ENCODE measurements around the gene CYP2B6.
"Not testable (repeated sequence)": the region's sequence is repeated elsewhere in the genome, so short reads cannot be mapped to it uniquely, and the experiment has no call there.

The CYP2B6 gene

DNA sequence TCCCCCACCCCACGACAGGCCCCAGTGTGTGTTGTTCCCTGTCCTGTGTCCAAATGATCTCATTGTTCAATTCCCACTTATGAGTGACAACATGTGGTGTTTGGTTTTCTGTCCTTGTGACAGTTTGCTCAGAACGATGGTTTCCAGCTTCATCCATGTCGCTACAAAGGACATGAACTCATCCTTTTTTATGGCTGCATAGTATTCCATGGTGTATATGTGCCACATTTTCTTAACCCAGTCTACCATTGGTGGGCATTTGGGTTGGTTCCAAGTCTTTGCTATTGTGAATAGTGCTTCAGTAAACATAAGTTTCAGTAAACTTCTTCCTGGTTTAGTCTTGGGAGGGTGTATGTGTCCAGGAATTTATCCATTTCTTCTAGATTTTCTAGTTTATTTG lies 26.7 kb upstream of the CYP2B6 start:
- H3K27ac ChIP-seq (ENCODE audit: low read depth, low read length); H3K4me3 ChIP-seq (ENCODE audit: low read depth in 1 of 2, low read length in 2 of 2); H3K36me3 ChIP-seq (ENCODE audit: insufficient read depth, low read length); H3K9me3 ChIP-seq (ENCODE audit: low read length); H3K4me1 ChIP-seq (ENCODE audit: insufficient read depth, low read length); H3K9ac ChIP-seq (ENCODE audit: low read length); H3K27me3 ChIP-seq (ENCODE audit: control insufficient read depth in 1 of 2, insufficient read depth in 2 of 2, low read length in 2 of 2): not testable (repeated sequence)

DNA sequence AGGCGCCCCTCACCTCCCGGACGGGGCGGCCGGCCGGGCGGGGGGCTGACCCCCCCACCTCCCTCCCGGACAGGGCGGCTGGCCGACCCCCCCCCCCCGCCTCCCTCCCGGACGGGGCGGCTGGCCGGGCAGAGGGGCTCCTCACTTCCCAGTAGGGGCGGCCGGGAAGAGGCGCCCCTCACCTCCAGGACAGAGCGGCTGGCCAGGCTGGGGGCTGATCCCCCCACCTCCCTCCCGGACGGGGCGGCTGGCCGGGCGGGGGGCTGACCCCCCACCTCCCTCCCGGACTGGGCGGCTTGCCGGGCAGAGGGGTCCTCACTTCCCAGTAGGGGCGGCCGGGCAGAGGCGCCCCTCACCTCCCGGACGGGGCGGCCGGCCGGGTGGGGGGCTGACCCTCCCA lies 25.7 kb upstream of the CYP2B6 start:
- not testable (repeated sequence) for H3K9me3 ChIP-seq (ENCODE audit: low read length); H3K36me3 ChIP-seq (ENCODE audit: insufficient read depth, low read length); H3K4me3 ChIP-seq (ENCODE audit: low read depth in 1 of 2, low read length in 2 of 2); H3K9ac ChIP-seq (ENCODE audit: low read length); H3K27ac ChIP-seq (ENCODE audit: low read depth, low read length); H3K4me1 ChIP-seq (ENCODE audit: insufficient read depth, low read length); H3K27me3 ChIP-seq (ENCODE audit: control insufficient read depth in 1 of 2, insufficient read depth in 2 of 2, low read length in 2 of 2)

- H3K27me3 ChIP-seq (ENCODE audit: control insufficient read depth in 1 of 2, insufficient read depth in 2 of 2, low read length in 2 of 2); H3K9ac ChIP-seq (ENCODE audit: low read length); H3K36me3 ChIP-seq (ENCODE audit: insufficient read depth, low read length); H3K4me3 ChIP-seq (ENCODE audit: low read depth in 1 of 2, low read length in 2 of 2); H3K27ac ChIP-seq (ENCODE audit: low read depth, low read length); H3K4me1 ChIP-seq (ENCODE audit: insufficient read depth, low read length); H3K9me3 ChIP-seq (ENCODE audit: low read length): not testable (repeated sequence)
Measured at GRCh38 chr19:40966591-40966990, 24.5 kb upstream of the CYP2B6 start.

GRCh38 chr19:40968065-40968464 lies 23.0 kb upstream of the CYP2B6 start:
- H3K36me3 ChIP-seq (ENCODE audit: insufficient read depth, low read length); H3K9me3 ChIP-seq (ENCODE audit: low read length); H3K27ac ChIP-seq (ENCODE audit: low read depth, low read length); H3K4me1 ChIP-seq (ENCODE audit: insufficient read depth, low read length); H3K27me3 ChIP-seq (ENCODE audit: control insufficient read depth in 1 of 2, insufficient read depth in 2 of 2, low read length in 2 of 2); H3K9ac ChIP-seq (ENCODE audit: low read length); H3K4me3 ChIP-seq (ENCODE audit: low read depth in 1 of 2, low read length in 2 of 2): not testable (repeated sequence)

DNA sequence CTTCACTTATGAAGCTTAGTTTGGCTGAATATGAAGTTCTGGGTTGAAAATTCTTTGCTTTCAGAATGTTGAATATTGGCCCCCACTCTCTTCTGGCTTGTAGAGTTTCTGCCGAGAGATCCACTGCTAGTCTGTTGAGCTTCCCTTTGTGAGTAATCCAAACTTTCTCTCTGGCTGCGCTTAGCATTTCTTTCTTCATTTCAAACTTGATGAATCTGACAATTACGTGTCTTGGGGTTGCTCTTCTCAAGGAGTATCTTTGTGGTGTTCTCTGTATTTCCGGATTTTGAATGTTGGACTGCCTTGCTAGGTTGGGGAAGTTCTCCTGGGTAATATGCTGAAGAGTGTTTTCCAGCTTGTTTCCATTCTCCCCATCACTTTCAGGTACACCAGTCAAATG lies 21.4 kb upstream of the CYP2B6 start:
- not testable (repeated sequence) for H3K4me1 ChIP-seq (ENCODE audit: insufficient read depth, low read length); H3K27ac ChIP-seq (ENCODE audit: low read depth, low read length); H3K4me3 ChIP-seq (ENCODE audit: low read depth in 1 of 2, low read length in 2 of 2); H3K36me3 ChIP-seq (ENCODE audit: insufficient read depth, low read length); H3K27me3 ChIP-seq (ENCODE audit: control insufficient read depth in 1 of 2, insufficient read depth in 2 of 2, low read length in 2 of 2); H3K9me3 ChIP-seq (ENCODE audit: low read length); H3K9ac ChIP-seq (ENCODE audit: low read length)

DNA sequence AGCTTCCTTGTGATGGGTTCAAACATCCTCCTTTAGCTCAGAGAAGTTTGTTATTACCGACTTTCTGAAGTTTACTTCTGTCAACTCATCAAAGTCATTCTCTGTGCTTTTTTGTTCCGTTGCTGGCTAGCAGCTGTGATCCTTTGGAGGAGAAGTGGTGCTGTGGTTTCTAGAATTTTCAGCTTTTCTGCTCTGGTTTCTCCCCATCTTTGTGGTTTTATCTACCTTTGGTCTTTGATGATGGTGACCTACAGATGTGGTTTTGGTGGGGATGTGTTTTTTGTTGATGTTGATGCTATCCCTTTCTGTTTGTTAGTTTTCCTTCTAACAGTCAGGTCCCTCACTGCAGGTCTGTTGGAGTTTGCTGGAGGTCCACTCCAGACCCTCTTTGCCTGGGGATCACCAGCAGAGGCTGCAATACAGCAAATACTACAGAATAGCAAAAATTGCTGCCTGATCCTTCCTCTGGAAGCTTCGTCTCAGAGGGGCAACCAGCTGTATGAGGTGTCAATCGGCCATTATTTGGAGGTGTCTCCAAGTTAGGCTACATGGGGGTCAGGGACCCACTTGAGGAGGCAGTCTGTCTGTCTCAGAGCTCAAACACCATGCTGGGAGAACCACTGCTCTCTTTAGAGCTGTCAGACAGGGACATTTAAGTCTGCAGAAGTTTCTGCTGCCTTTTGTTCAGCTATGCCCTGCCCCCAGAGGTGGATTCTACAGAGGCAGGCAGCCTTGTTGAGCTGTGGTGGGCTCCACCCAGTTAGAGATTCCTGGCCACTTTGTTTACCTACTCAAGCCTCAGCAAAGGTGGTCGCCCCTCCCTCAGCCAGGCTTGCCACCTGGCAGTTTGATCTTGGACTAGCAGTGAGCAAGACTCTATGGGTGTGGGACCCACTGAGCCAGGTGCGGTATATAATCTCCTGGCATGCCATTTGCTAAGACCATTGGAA lies 20.4 kb upstream of the CYP2B6 start:
- not testable (repeated sequence) for H3K4me1 ChIP-seq (ENCODE audit: insufficient read depth, low read length); H3K27ac ChIP-seq (ENCODE audit: low read depth, low read length); H3K27me3 ChIP-seq (ENCODE audit: control insufficient read depth in 1 of 2, insufficient read depth in 2 of 2, low read length in 2 of 2); H3K4me3 ChIP-seq (ENCODE audit: low read depth in 1 of 2, low read length in 2 of 2); H3K36me3 ChIP-seq (ENCODE audit: insufficient read depth, low read length); H3K9me3 ChIP-seq (ENCODE audit: low read length); H3K9ac ChIP-seq (ENCODE audit: low read length)

GRCh38 chr19:40974633-40975037 lies 16.4 kb upstream of the CYP2B6 start:
- no peaks in the 10 kb centered on the region for H3K4me1 ChIP-seq (ENCODE audit: insufficient read depth, low read length)
- H3K9me3 ChIP-seq (ENCODE audit: low read length): no peaks in the 10 kb centered on the region
- H3K4me3 ChIP-seq (ENCODE audit: low read depth in 1 of 2, low read length in 2 of 2): no peak overlapping the region
- peaks cover 0 to 5% of the 10 kb centered on the region in 2 donors for H3K27me3 ChIP-seq (ENCODE audit: control insufficient read depth in 1 of 2, insufficient read depth in 2 of 2, low read length in 2 of 2)
- no peaks in the 10 kb centered on the region for H3K36me3 ChIP-seq (ENCODE audit: insufficient read depth, low read length)
- no peak overlapping the region for H3K27ac ChIP-seq (ENCODE audit: low read depth, low read length)
- H3K9ac ChIP-seq (ENCODE audit: low read length): no peak overlapping the region

GRCh38 chr19:40976134-40976533 lies 14.9 kb upstream of the CYP2B6 start:
- Histone ChIP-seq H3K36me3 (ENCODE audit: insufficient read depth, low read length) (no peaks in the 10 kb centered on the region), H3K27me3 (ENCODE audit: control insufficient read depth in 1 of 2, insufficient read depth in 2 of 2, low read length in 2 of 2) (peaks cover 0 to 5% of the 10 kb centered on the region in 2 donors), H3K4me3 (ENCODE audit: low read depth in 1 of 2, low read length in 2 of 2) (no peak overlapping the region), H3K9me3 (ENCODE audit: low read length) (no peaks in the 10 kb centered on the region), H3K27ac (ENCODE audit: low read depth, low read length) (no peak overlapping the region), H3K9ac (ENCODE audit: low read length) (no peak overlapping the region), H3K4me1 (ENCODE audit: insufficient read depth, low read length) (no peaks in the 10 kb centered on the region)

DNA sequence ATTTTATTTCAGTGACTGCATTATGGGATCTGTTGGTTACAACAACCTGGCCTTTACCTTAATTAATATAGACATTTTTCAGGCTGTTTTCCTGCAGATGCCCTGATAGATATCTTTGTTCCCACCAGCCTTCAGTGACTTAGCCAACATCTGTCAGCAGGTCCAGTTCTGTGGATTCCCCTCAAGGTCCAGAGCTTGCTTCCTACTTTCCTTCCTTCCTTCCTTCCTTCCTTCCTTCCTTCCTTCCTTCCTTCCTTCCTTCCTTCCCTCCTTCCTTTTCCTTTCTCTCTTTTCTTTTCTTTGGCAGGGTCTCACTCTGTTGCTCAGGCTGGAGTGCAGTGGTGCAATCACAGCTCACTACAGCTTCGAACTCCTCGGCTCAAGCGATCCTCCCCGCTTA lies 14.4 kb upstream of the CYP2B6 start:
- Histone ChIP-seq H3K36me3 (ENCODE audit: insufficient read depth, low read length) (no peaks in the 10 kb centered on the region), H3K27me3 (ENCODE audit: control insufficient read depth in 1 of 2, insufficient read depth in 2 of 2, low read length in 2 of 2) (peaks cover 0 to 5% of the 10 kb centered on the region in 2 donors), H3K4me3 (ENCODE audit: low read depth in 1 of 2, low read length in 2 of 2) (no peak overlapping the region)

DNA sequence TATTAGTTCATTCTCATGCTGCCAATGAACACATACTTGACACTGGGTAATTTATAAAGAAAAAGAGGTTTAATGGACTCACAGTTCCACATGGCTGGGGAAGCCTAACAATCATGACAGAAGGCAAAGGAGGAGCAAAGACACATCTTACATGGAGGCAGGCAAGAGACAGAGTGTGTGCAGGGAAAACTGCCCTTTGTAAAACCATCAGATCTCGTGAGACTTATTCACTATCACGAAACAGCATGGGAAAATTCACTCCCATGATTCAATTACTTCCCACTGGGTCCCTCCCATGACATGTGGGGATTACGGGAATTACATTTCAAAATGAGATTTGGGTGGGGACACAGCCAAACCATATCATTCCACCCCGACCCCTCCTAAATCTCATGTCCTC lies 11.3 kb upstream of the CYP2B6 start:
- not testable (repeated sequence) for H3K4me3 ChIP-seq (ENCODE audit: low read depth in 1 of 2, low read length in 2 of 2); H3K36me3 ChIP-seq (ENCODE audit: insufficient read depth, low read length); H3K9ac ChIP-seq (ENCODE audit: low read length); H3K27ac ChIP-seq (ENCODE audit: low read depth, low read length); H3K27me3 ChIP-seq (ENCODE audit: control insufficient read depth in 1 of 2, insufficient read depth in 2 of 2, low read length in 2 of 2); H3K9me3 ChIP-seq (ENCODE audit: low read length); H3K4me1 ChIP-seq (ENCODE audit: insufficient read depth, low read length)

More for the DNA sequence above, 14.4 kb upstream of the CYP2B6 start:
- no peaks in the 10 kb centered on the region for H3K4me1 ChIP-seq (ENCODE audit: insufficient read depth, low read length)
- no peak overlapping the region for H3K9ac ChIP-seq (ENCODE audit: low read length)
- H3K27ac ChIP-seq (ENCODE audit: low read depth, low read length): no peak overlapping the region
- no peaks in the 10 kb centered on the region for H3K9me3 ChIP-seq (ENCODE audit: low read length)

DNA sequence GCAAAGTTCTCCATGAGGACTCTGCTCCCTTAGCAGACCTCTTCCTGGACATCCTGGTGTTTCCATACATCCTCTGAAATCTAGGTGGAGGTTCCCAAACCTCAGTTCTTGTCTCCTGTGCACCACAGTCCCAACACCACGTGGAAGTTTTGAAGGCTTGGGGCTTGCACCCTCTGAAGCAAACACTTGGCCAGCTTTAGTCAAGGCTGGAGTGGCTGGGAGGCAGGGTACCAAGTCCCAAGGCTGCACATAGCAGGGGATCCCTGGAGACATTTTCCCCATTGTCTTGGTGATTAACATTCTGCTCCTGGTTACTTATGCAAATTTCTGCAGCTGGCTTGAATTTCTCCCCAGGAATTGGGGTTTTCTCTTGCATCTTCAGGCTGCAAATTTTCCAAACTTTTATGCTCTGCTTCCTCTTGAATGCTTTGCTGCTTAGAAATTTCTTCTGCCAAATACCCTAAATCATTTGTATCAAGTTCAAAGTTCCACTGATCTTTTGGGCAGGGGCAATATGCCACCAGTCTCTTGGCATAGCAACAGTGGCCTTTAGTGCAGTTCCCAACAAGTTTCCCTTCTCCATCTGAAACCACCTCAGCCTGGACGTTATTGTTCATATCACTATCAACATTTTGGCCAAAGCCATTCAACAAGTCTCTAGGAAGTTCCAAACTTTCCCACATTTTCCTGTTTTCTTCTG lies 10.2 kb upstream of the CYP2B6 start:
- H3K4me1 ChIP-seq (ENCODE audit: insufficient read depth, low read length); H3K4me3 ChIP-seq (ENCODE audit: low read depth in 1 of 2, low read length in 2 of 2): not testable (repeated sequence)

DNA sequence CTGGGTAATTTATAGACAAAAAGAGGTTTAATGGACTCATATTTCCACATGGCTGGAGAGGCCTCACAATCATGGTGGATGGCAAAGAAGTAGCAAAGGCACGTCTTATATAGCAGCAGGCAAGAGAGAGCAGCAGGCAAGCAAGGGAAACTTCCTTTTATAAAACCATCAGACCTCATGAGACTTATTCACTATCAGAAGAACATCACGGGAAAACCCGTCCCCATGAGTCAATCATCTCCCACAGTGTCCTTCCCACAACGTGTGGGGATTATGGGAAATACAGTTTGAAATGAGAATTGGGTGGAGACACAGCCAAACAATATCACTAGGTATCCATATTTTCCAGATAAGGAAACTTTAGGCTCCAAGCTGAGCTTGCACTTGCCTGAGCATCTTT lies 9.5 kb upstream of the CYP2B6 start:
- H3K27me3 ChIP-seq (ENCODE audit: control insufficient read depth in 1 of 2, insufficient read depth in 2 of 2, low read length in 2 of 2): peaks cover 3 to 5% of the 10 kb centered on the region in 2 donors
- no peak overlapping the region for H3K4me3 ChIP-seq (ENCODE audit: low read depth in 1 of 2, low read length in 2 of 2)
- H3K4me1 ChIP-seq (ENCODE audit: insufficient read depth, low read length): no peaks in the 10 kb centered on the region
- no peak overlapping the region for H3K9ac ChIP-seq (ENCODE audit: low read length)
- H3K27ac ChIP-seq (ENCODE audit: low read depth, low read length): no peak overlapping the region
- no peaks in the 10 kb centered on the region for H3K36me3 ChIP-seq (ENCODE audit: insufficient read depth, low read length)
- no peaks in the 10 kb centered on the region for H3K9me3 ChIP-seq (ENCODE audit: low read length)

More for the DNA sequence above, 10.2 kb upstream of the CYP2B6 start:
- H3K9ac ChIP-seq (ENCODE audit: low read length); H3K36me3 ChIP-seq (ENCODE audit: insufficient read depth, low read length); H3K27ac ChIP-seq (ENCODE audit: low read depth, low read length); H3K9me3 ChIP-seq (ENCODE audit: low read length); H3K27me3 ChIP-seq (ENCODE audit: control insufficient read depth in 1 of 2, insufficient read depth in 2 of 2, low read length in 2 of 2): not testable (repeated sequence)

Data from muscle layer of colon (tissue), 2 donors.